Fibroblast of skin of abdomen (primary cell): Measurements from ENCODE around the gene CFAP97D1. TPM values are rescaled to one million over a fixed set of nuclear protein-coding genes. Genes with fewer than 3 reads are reported as not detected.
A peak's percentile ranks its signal among the peaks of the same experiment; 100 is the strongest.

Experiments
- DNase-seq: peaks from one replicate; pipeline ENCODE4 v3.0.0-alpha.2; 2013
- polyA plus RNA-seq, 2 experiments: library from polyadenylated mRNA; unstranded; fragments of 120-200 nt; gene quantifications; one replicate each; pipeline ENCODE4 v1.2.1, GENCODE V29; 2013; ENCODE audit not compliant: insufficient read length in 2 of 2

CFAP97D1 gene
- not detected for polyA plus RNA-seq (2013, experiment 1 of 2; ENCODE audit: insufficient read length)
- 0.06 TPM for polyA plus RNA-seq (2013, experiment 2 of 2; ENCODE audit: insufficient read length)

DNA sequence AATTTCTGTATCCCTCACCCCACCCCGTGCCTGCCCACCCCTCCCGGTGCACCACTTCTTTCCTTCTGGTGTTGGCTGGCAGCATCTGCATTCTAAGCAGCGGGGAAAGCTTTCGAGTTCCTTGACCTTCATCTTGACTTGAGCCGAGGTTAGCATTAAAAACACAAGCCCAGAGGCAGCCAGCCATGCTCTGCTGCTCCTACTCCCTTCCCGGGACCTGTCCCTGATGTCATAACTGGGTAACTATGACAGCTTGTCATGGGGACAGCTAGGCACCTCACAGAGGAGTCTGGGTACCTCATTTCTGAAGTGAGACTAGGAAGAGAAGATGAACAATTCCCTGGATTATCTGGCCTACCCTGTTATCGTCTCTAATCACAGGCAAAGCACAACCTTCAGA is at the start of gene CFAP97D1:
CFAP97D1 (plus strand) TSS at position 301 of the 400 bp plus-strand sequence; CDS start at position 329, 28 bp downstream.
- no peak for DNase-seq

GRCh38 chr17:43732958-43733357 is 47.3 kb upstream of the CFAP97D1 start:
- DNase-seq = peak; percentile 94

DNA sequence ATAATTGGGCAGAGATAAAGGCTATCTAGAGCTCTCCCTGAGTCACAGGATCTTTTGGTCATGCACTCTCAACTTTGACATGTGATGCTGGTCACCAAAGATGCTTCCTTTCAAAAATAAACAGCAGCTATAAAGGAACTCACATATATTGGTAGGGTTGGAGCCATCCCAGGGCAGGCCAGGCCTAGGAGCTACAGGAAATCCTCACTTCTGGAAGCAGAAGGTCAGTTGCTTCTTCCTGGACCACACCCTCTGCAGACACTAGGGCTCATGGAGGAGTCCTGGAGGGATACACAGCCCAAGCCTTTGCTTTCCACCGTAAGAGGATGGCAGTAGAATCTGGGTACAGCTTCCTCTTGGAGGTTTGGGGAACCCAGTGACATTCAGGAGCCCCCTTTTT is 46.3 kb upstream of the CFAP97D1 start:
- no peak for DNase-seq

GRCh38 chr17:43734376-43734775 is 45.9 kb upstream of the CFAP97D1 start:
- DNase-seq = peak; percentile 91

DNA sequence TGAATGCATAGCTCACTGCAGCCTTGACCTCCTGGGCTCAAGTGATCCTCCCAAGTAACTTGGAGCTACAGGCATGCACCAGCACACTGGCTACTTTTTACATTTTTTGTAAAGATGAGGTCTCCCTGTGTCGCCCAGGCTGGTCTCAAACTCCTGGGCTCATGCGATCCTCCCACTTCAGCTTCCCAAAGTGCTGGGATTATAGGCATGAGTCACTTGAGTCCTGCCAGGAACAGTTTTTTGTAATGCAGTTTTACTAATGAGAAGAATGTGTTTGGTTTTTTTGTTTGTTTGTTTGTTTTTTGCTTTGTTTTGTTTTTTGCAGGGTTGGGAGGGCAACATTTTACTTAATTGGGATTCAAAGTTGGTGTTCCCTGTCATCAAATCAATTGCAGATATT is 43.8 kb upstream of the CFAP97D1 start:
- no peak for DNase-seq

DNA sequence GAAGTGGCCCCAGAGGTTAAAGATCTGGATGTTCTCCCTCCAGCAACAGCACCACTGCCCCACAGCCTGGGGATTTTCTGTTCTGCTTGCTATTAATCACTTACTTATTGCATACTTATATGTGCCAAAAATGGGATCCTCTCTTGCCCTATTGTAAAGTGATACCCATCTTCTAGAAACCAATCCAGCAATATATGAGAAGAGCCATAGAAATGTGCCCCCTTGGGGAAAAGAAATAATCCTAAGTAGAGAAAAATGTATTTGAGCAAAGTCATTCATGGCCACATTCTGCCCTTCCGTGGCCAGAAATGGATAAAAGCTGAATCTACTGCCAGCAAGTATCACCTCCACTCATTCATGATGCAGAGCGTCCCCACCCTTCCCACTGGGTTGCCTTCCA is 42.5 kb upstream of the CFAP97D1 start:
- DNase-seq = no peak

- DNase-seq = peak; percentile 44
These were observed 39.7 kb upstream of the CFAP97D1 start for GRCh38 chr17:43740541-43740940.

DNA sequence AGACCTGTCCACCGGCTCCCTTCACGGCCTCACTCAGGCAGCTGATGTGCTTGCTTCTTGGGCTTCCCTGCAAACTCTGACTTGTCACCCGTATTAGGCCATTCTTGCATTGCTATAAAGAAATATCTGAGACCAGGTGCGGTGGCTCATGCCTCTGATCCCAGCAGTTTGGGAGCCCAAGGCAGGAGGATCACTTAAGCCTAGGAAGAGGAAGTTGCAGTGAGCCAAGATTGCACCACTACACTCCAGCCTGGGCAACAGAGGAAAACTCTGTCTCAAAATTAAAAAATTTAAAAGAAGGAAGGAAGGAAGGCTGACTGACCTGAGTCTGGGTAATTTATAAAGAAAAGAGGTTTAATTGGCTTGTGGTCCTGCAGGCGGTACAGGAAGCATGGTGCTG is 38.6 kb upstream of the CFAP97D1 start:
- no peak for DNase-seq

- no peak for DNase-seq
These were observed 34.7 kb upstream of the CFAP97D1 start for GRCh38 chr17:43745541-43745940.

GRCh38 chr17:43750153-43750552 is 30.1 kb upstream of the CFAP97D1 start:
- DNase-seq = no peak

- peak; percentile 33 for DNase-seq
These were observed 26.6 kb upstream of the CFAP97D1 start for GRCh38 chr17:43753493-43754129.

DNA sequence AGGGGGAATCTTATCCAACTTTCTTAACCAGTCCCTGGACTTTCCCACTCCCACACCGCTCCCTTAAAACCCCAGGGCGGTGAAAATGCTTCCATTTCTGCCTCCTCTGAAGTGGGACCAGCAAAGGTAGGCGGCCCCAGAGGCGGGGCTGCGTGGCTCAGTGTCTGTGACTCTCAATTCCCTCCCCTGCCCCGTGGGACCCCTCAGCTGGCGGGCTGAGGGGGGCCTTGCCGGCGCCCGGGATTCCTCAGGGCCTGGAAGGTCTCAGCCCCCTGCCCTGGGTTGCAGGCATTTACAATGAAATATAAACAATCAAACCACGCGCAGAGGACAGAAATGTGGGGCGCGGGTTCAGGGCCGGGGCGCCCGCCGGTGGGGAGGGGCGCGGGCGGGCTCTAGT is 25.3 kb upstream of the CFAP97D1 start:
- no peak for DNase-seq

GRCh38 chr17:43755389-43755875 is 24.8 kb upstream of the CFAP97D1 start:
- DNase-seq = no peak

- no peak for DNase-seq
These were observed 24.0 kb upstream of the CFAP97D1 start for GRCh38 chr17:43756201-43756600.

- DNase-seq = no peak
These were observed 23.0 kb upstream of the CFAP97D1 start for GRCh38 chr17:43757171-43757660.

GRCh38 chr17:43758086-43758485 is 22.1 kb upstream of the CFAP97D1 start:
- no peak for DNase-seq

- DNase-seq = no peak
These were observed 21.6 kb upstream of the CFAP97D1 start, which contains the start of gene SOST for GRCh38 chr17:43758497-43759174. Gene SOST, minus strand, starts transcription at chr17:43758791. Its CDS starts 50 bp downstream, at chr17:43758741.

- DNase-seq = no peak
These were observed 20.4 kb upstream of the CFAP97D1 start for GRCh38 chr17:43759836-43760235.

DNA sequence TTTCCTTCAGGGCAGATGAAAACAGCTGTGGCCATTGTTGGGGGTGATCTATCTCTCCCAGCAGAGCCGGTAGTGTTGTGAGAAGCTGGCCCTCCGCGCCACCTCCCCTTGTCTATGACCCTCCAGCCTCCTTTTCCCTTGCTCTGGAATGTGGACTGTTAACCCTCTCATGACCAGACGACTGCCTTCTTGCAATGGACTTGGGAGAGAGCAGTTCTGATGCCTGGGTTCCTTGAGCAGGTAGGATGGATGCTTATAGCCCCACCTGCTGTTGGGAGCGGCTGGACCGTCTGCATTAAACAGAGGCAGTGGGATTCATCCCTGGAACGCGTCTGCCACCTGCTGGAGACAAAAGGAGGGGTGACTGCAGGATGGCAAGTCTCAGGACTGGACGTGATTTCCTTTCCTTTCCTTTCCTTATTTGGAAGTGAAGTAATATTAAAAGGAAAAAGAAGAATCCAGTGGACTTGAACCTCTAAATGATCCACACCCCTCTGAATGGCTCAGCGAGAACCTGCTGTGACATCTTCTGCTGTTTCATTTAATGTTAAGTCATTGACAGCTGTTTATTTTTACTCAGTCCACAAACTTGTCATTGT is 19.9 kb upstream of the CFAP97D1 start:
- DNase-seq = peak; percentile 86

GRCh38 chr17:43766413-43767052 is 13.7 kb upstream of the CFAP97D1 start:
- DNase-seq = peak; percentile 43

DNA sequence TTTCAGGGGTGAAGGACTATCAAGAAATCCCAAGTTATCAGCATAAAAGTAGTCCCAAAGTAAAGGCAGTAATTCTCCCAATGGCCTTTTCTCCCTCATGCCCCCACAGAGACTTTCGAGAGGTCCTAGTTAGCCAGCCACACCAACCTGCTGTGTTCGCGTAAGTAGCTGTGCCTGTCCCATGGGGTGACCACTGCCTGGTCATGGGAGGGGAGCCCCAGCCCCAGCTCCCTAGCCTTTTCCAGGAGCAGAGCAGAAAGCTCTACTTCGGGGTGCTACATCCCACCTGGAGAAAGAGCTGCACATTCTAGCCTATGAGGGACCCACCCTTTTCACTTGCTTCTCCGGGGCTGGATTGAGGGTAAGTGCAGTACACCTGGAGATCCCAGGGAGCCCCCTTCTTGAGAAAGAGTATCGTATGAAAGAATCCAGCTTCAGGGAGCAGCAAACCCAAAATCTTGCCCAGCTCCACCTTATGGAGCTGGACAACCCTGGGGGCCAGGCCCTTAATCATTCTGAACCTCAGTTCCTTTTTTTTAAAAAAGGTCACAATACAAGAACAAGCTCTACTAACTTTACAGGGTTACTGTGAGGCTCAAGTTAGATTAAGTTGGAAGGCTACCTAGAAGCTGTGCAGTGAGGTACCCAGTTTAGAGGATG is 13.1 kb upstream of the CFAP97D1 start:
- no peak for DNase-seq

- DNase-seq = no peak
These were observed 12.5 kb upstream of the CFAP97D1 start for GRCh38 chr17:43767713-43768059.
